ENCODE data around the gene PLEKHG3.
A peak's percentile ranks its signal among the peaks of the same experiment; 100 is the strongest.
"Not testable (repeated sequence)": the region's sequence is repeated elsewhere in the genome, so short reads cannot be mapped to it uniquely, and the experiment has no call there.

The PLEKHG3 gene

GRCh38 chr14:64688811-64689281, 15.4 kb upstream of the PLEKHG3 start:
- DNase-seq: no peak

GRCh38 chr14:64689289-64689688, 14.9 kb upstream of the PLEKHG3 start:
- no peak for DNase-seq

- DNase-seq: not testable (repeated sequence)
Observed at GRCh38 chr14:64690607-64691006, 13.6 kb upstream of the PLEKHG3 start.

- no peak for DNase-seq
Observed at GRCh38 chr14:64691376-64691775, 12.8 kb upstream of the PLEKHG3 start.

GRCh38 chr14:64692189-64692985, 11.8 kb upstream of the PLEKHG3 start:
- no peak for DNase-seq

- no peak for DNase-seq
Observed at GRCh38 chr14:64692986-64693809, 11.0 kb upstream of the PLEKHG3 start.

- no peak for DNase-seq
Observed at GRCh38 chr14:64693810-64694165, 10.4 kb upstream of the PLEKHG3 start.

GRCh38 chr14:64695071-64695470, 9.2 kb upstream of the PLEKHG3 start:
- DNase-seq: peak; percentile 2

- peak; percentile 10 for DNase-seq
Observed at GRCh38 chr14:64696355-64696857, 7.8 kb upstream of the PLEKHG3 start.

- peak; percentile 16 for DNase-seq
Observed at GRCh38 chr14:64698903-64699302, 5.3 kb upstream of the PLEKHG3 start.

GRCh38 chr14:64700290-64700689, 3.9 kb upstream of the PLEKHG3 start:
- no peak for DNase-seq

GRCh38 chr14:64700894-64701293, 3.3 kb upstream of the PLEKHG3 start:
- peak; percentile 2 for DNase-seq

GRCh38 chr14:64701660-64702059, 2.6 kb upstream of the PLEKHG3 start:
- DNase-seq: peak; percentile 9

- DNase-seq: peak; percentile 38
Observed at GRCh38 chr14:64702493-64703394, 1.5 kb upstream of the PLEKHG3 start.

- no peak for DNase-seq
Observed at GRCh38 chr14:64703395-64704142, 655 bp upstream of the PLEKHG3 start.

GRCh38 chr14:64704743-64705380, 638 bp downstream of the PLEKHG3 start:
- peak; percentile 44 for DNase-seq

GRCh38 chr14:64705381-64706118, 1.3 kb downstream of the PLEKHG3 start:
- peak; percentile 40 for DNase-seq

- DNase-seq: no peak
Observed at GRCh38 chr14:64706119-64706592, 1.9 kb downstream of the PLEKHG3 start.

- DNase-seq: peak; percentile 85
Observed at GRCh38 chr14:64706593-64707193, 2.5 kb downstream of the PLEKHG3 start.

- DNase-seq: peak; percentile 15
Observed at GRCh38 chr14:64707661-64708060, 3.4 kb downstream of the PLEKHG3 start.

Data from femur (tissue), 1 donor.